BLaER1 treated with 17β-estradiol and CSF1 and Interleukin-3, amounts not matched to agents 10 nM and 100 nM (cell line): Measurements from ENCODE around the gene VEGFB.

Source experiments
- H3K27ac ChIP-seq, 11 experiments: shearing (Covaris generic); formaldehyde crosslinking; 2 replicates each; pipeline ENCODE4 v1.8.1; 2022
- H3K27me3 ChIP-seq, 11 experiments: shearing (Covaris generic); formaldehyde crosslinking; 2 replicates each; pipeline ENCODE4 v1.8.1; 2022
- H3K36me3 ChIP-seq, 11 experiments: shearing (Covaris generic); formaldehyde crosslinking; 2 replicates each; pipeline ENCODE4 v1.8.1; 2022
- H3K4me1 ChIP-seq, 10 experiments: shearing (Covaris generic); formaldehyde crosslinking; 2 replicates each; pipeline ENCODE4 v1.8.1; 2022
- H3K4me2 ChIP-seq, 11 experiments: shearing (Covaris generic); formaldehyde crosslinking; 2 replicates each; pipeline ENCODE4 v1.8.1; 2022
- H3K4me3 ChIP-seq, 10 experiments: shearing (Covaris generic); formaldehyde crosslinking; 2 replicates each; pipeline ENCODE4 v1.8.1; 2022
- H3K9ac ChIP-seq, 11 experiments: shearing (Covaris generic); formaldehyde crosslinking; 2 replicates each; pipeline ENCODE4 v1.8.1; 2022
- H3K9me3 ChIP-seq, 11 experiments: shearing (Covaris generic); formaldehyde crosslinking; replicated peaks in 1 of 11; 2 replicates each; pipeline ENCODE4 v1.8.1; 2022
- H4K20me1 ChIP-seq, 11 experiments: shearing (Covaris generic); formaldehyde crosslinking; 2 replicates each; pipeline ENCODE4 v1.8.1; 2022
- Cebpa-rat ChIP-seq, 11 experiments: shearing (Covaris generic); IDR thresholded peaks; 2 replicates each; pipeline ENCODE4 v1.8.1; 2022

Gene VEGFB

GRCh38 chr11:64233913-64234586 is at the start of gene VEGFB:
Gene VEGFB (plus strand): TSS chr11:64234584. CDS start chr11:64234834, 250 bp downstream.
- H3K9ac ChIP-seq, result peak within 1 kb of the TSS; percentile 66 to 83 (median 77)
- no peaks in the 10 kb centered on the region for H3K27me3 ChIP-seq
- H4K20me1 ChIP-seq, result peaks cover 0 to 38% (median 11%) of the 10 kb centered on the region in 11 experiments; a peak in 10 of 22 replicates
- peak within 1 kb of the TSS; percentile 40 to 70 (median 65); a peak in 21 of 22 replicates for H3K27ac ChIP-seq
- H3K36me3 ChIP-seq, result peaks cover 13 to 37% (median 23%) of the 10 kb centered on the region in 11 experiments; a peak in 21 of 22 replicates
- peak within 1 kb of the TSS; percentile 98 to 100 (median 99) for H3K4me2 ChIP-seq
- TF ChIP-seq Cebpa-rat (IDR thresholded peaks at IDR 0.05), result no peak
- peaks cover 78 to 88% (median 83%) of the 10 kb centered on the region in 10 experiments for H3K4me1 ChIP-seq
- H3K9me3 ChIP-seq, result no peaks in the 10 kb centered on the region
- H3K4me3 ChIP-seq, result peak within 1 kb of the TSS; percentile 67 to 84 (median 72)

- peaks cover 45 to 49% (median 48%) of the 10 kb centered on the region in 10 experiments for H3K4me1 ChIP-seq
- peaks cover 0 to 28% (median 13%) of the 10 kb centered on the region in 11 experiments; a peak in 14 of 22 replicates for H3K36me3 ChIP-seq
- no peaks in the 10 kb centered on the region for H3K9me3 ChIP-seq
- no peaks in the 10 kb centered on the region for H3K27me3 ChIP-seq
- TF ChIP-seq Cebpa-rat (IDR thresholded peaks at IDR 0.05), result no peak
- H4K20me1 ChIP-seq, result peaks cover 0 to 9% (median 0%) of the 10 kb centered on the region in 11 experiments; a peak in 5 of 22 replicates
- peak overlapping the region; percentile 82 to 99 (median 93) for H3K4me2 ChIP-seq
- H3K9ac ChIP-seq, result peak overlapping the region; percentile 82 to 96 (median 89)
- peak overlapping the region; percentile 80 to 94 (median 86) for H3K27ac ChIP-seq
- peak overlapping the region; percentile 62 to 89 (median 78) for H3K4me3 ChIP-seq
Measured at GRCh38 chr11:64185175-64185692, 49.1 kb upstream of the VEGFB start.

- Histone ChIP-seq H3K36me3 (peaks cover 0 to 34% (median 16%) of the 10 kb centered on the region in 11 experiments; a peak in 17 of 22 replicates), H3K4me1 (peaks cover 39 to 47% (median 42%) of the 10 kb centered on the region in 10 experiments), H3K27me3 (no peaks in the 10 kb centered on the region), H3K4me3 (peak within 1 kb of the TSS; percentile 62 to 89 (median 78)), H3K9me3 (no peaks in the 10 kb centered on the region), H4K20me1 (peaks cover 0 to 9% (median 0%) of the 10 kb centered on the region in 11 experiments; a peak in 5 of 22 replicates), H3K9ac (peak within 1 kb of the TSS; percentile 82 to 96 (median 89)), H3K4me2 (peak within 1 kb of the TSS; percentile 82 to 99 (median 93)), H3K27ac (peak within 1 kb of the TSS; percentile 80 to 94 (median 86))
- no peak for TF ChIP-seq Cebpa-rat (IDR thresholded peaks at IDR 0.05)
Measured at GRCh38 chr11:64185693-64186491, 48.5 kb upstream of the VEGFB start, which contains the start of gene STIP1. Gene STIP1 (plus strand): TSS chr11:64186171. CDS start chr11:64186262, 91 bp downstream.

- Histone ChIP-seq H3K9me3 (no peaks in the 10 kb centered on the region), H3K27ac (no peak overlapping the region; a peak in 2 of 22 replicates), H3K9ac (no peak overlapping the region), H4K20me1 (peaks cover 0 to 9% (median 0%) of the 10 kb centered on the region in 11 experiments; a peak in 5 of 22 replicates), H3K27me3 (no peaks in the 10 kb centered on the region), H3K4me1 (peaks cover 31 to 43% (median 34%) of the 10 kb centered on the region in 10 experiments), H3K4me3 (no peak overlapping the region), H3K4me2 (no peak overlapping the region), H3K36me3 (peaks cover 0 to 41% (median 16%) of the 10 kb centered on the region in 11 experiments; a peak in 20 of 22 replicates)
- no peak for TF ChIP-seq Cebpa-rat (IDR thresholded peaks at IDR 0.05)
Measured at GRCh38 chr11:64186492-64187165, 47.8 kb upstream of the VEGFB start.

GRCh38 chr11:64192434-64192833 is 42.0 kb upstream of the VEGFB start:
- Histone ChIP-seq H4K20me1 (peaks cover 0 to 23% (median 10%) of the 10 kb centered on the region in 11 experiments; a peak in 18 of 22 replicates), H3K9ac (peak overlapping the region in 7 of 11 experiments; percentile 18 to 42 (median 28); a peak in 6 of 22 replicates), H3K27me3 (no peaks in the 10 kb centered on the region), H3K36me3 (peaks cover 0 to 99% (median 67%) of the 10 kb centered on the region in 11 experiments; a peak in 21 of 22 replicates), H3K4me3 (no peak overlapping the region), H3K4me2 (peak overlapping the region in 6 of 11 experiments; percentile 33 to 64 (median 50); a peak in 16 of 22 replicates), H3K9me3 (no peaks in the 10 kb centered on the region), H3K4me1 (peaks cover 0 to 29% (median 15%) of the 10 kb centered on the region in 10 experiments; a peak in 16 of 20 replicates), H3K27ac (peak overlapping the region in 8 of 11 experiments; percentile 2 to 50 (median 30); a peak in 9 of 22 replicates)
- TF ChIP-seq Cebpa-rat (IDR thresholded peaks at IDR 0.05), result no peak

GRCh38 chr11:64196626-64197025 is 37.8 kb upstream of the VEGFB start:
- Histone ChIP-seq H3K27ac (no peak overlapping the region; a peak in 1 of 22 replicates), H3K4me2 (peak overlapping the region in 3 of 11 experiments; percentile 26 to 35 (median 33); a peak in 5 of 22 replicates), H3K9ac (peak overlapping the region in 8 of 11 experiments; percentile 4 to 42 (median 28); a peak in 5 of 22 replicates), H3K27me3 (no peaks in the 10 kb centered on the region), H3K4me3 (no peak overlapping the region), H3K36me3 (peaks cover 0 to 100% (median 93%) of the 10 kb centered on the region in 11 experiments; a peak in 21 of 22 replicates), H4K20me1 (peaks cover 21 to 58% (median 27%) of the 10 kb centered on the region in 11 experiments), H3K9me3 (no peaks in the 10 kb centered on the region), H3K4me1 (peaks cover 0 to 54% (median 19%) of the 10 kb centered on the region in 10 experiments; a peak in 16 of 20 replicates)
- TF ChIP-seq Cebpa-rat (IDR thresholded peaks at IDR 0.05), result no peak

GRCh38 chr11:64198511-64198910 is 35.9 kb upstream of the VEGFB start:
- Histone ChIP-seq H3K9me3 (no peaks in the 10 kb centered on the region), H3K27ac (0 out of 22 replicates have a peak overlapping the region, but pooled peaks of 1 of the 11 experiments have one; percentile 8), H3K9ac (peak overlapping the region in 5 of 11 experiments; percentile 6 to 44 (median 20); a peak in 4 of 22 replicates), H4K20me1 (peaks cover 32 to 76% (median 41%) of the 10 kb centered on the region in 11 experiments; a peak in 21 of 22 replicates), H3K36me3 (peaks cover 0 to 100% (median 99%) of the 10 kb centered on the region in 11 experiments; a peak in 21 of 22 replicates), H3K4me2 (no peak overlapping the region), H3K4me1 (peaks cover 0 to 56% (median 11%) of the 10 kb centered on the region in 10 experiments; a peak in 13 of 20 replicates), H3K4me3 (no peak overlapping the region), H3K27me3 (no peaks in the 10 kb centered on the region)
- TF ChIP-seq Cebpa-rat (IDR thresholded peaks at IDR 0.05), result no peak
